ENCODE results near the gene TNK2.

TNK2 gene

DNA sequence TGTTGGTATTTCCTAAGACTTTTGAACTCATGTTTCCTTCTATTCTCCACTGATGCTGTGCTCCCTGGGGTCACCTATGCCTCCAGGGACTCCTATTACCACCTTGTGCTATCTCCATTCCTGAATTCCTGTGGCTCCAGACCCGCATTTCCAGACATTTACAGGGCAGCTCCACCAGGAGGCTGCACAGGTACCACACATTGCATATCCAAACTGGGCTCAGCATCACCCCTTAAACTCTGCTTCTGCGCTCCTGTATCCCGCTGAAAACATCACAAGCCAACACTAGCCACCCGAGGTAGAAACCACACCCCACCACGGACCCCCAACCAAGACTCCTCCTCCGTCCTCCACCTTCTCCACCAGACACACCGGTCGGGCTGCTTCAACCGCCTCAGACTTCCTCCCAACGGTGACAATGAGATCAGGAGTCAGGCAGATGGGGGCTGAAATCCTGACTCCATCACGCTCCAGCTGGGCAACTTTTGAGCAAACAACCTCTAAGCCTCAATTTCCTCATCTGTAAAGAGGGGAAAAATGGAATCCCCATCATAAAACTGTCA lies 10.4 kb downstream of the TNK2 start:
- DNase-seq = no peak

GRCh38 chr3:195897081-195897852 lies 11.1 kb downstream of the TNK2 start:
- no peak for DNase-seq

DNA sequence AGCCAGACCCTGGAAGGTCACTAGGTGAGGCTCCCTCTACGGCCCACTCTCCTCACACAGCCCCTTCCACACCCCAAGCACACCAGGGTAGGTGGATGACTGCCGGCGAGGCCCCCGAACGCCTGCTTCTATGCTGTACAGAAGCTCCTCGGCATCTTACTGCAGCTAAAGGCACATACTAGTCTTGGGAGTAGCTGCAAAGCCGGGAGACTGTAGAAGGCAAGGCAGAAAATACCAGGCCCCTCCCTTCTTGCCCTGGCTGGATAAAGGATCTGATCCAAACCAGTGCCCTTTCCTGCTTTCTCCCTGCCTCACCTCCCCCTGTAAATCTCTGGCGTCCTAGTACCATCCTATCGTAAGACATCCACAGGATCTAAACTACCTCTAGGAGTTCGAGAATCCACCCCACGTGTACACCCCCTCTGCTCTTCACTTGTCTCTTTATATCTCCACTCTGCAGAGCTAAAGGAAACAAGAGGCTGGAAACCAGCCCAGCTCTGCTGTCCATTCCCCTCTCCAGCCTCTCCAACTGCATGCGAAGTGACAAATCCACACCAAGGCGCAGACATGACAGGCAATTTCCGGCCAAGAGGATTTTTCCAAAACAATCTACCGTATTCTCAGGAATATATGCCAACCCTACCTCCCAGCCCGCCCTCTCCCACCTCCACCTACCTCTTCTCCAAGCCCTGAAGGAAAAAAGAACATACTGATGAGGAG lies 11.8 kb downstream of the TNK2 start:
- DNase-seq = no peak

DNA sequence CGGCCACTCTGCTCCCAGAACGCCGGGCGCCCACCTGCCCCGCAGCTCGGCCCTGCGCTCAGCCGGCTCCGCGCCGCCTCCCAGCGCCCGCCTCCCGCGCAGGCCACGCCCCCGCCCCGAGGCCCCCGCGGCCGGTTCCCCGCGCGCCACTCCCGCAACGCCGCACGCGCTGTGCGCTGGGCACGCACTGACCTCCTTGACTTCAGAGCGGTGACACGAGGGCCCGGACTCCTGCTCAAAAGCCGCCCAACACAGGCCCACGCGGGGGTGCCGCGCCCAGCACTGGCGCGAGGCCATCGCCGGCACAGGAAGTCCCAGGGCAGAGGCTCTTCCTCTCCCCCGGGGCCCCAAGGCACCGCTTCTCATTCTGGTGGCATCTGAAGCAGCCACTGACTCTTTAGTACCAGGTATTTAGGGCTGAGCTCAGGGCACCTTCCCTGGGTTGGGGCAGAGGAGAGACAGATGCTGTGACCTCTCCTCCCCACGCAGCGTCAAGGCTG lies 12.4 kb downstream of the TNK2 start:
- peak; percentile 60 for DNase-seq

GRCh38 chr3:195895078-195895860 lies 13.1 kb downstream of the TNK2 start:
- DNase-seq = peak; percentile 72

DNA sequence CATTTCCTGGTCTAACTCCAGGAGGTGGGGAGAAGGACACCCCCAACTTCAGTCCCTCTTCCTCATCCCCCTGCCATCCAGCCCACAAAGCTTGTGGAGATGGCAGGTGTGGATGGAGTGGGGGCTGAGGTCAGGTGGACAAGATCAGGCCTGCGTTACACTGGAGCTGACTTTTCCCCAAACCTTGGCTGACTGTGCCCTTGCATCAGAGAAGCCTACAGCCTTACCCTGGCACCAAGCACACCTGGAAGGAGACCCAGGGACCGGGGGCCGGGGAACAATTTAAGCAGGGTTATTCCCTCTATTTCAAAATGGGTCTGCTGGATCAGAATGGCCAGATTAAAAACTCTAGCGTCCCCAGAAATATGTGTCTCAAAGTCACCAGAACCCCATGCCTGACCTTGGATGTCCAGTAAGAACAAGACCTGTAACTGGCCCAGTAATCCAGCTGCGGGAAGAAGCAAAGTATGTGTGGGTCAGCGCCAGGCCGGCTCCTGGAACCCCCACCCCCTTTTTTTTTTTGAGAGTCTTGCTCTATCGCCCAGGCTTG lies 14.4 kb downstream of the TNK2 start:
- no peak for DNase-seq

- DNase-seq = no peak
Observed at GRCh38 chr3:195893516-195893915, 14.8 kb downstream of the TNK2 start.

- no peak for DNase-seq
Observed at GRCh38 chr3:195893044-195893395, 15.3 kb downstream of the TNK2 start.

DNA sequence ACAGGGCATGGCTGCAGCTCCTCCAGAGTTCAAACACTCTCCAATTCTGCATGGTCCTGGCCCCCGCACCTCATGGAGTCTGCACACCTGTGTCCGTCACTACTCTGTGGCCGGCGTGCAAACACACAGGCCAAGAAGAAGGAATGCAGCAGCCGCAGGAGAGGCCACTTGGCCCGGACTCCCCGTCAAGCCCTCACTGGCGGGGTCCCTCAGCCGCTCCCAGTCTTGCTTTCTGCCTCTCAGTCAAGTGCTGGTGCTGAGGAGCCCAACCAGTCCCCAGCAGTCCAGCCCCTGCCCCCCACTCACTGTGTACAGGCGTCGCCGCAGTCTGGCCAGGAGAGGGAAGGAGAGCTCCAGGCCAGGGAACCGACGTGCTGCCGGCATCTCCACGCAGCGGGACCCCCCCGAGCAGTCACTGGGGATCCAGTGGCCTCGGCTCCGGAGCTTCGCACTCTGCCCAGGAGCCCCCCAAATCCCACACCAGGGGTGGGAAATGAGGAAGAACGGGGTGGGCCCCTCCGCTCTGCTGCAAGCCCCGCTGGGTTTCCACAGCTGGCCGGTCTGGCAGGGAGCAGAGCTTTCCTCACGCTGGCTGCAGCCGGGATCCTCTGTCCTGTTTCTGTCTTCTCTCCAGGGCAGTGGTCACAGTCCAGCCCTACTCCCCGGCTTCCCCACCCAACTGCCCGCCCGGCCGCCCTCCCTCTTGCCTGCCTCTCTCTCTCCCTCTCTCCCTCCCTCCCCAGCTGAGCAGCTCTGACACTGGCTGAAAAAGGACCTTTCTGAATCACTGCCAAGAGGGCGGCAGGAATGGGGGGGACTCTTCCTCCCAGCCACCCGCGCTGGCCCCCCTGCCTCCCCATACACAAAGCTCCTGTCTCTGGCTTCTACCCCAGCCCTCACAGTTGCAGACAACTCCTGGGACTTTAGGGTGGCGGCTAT lies 16.0 kb downstream of the TNK2 start:
- no peak for DNase-seq

- DNase-seq = no peak
Observed at GRCh38 chr3:195891431-195892104, 16.8 kb downstream of the TNK2 start.

- DNase-seq = no peak
Observed at GRCh38 chr3:195889870-195890295, 18.5 kb downstream of the TNK2 start.

GRCh38 chr3:195888981-195889869 lies 19.1 kb downstream of the TNK2 start:
- no peak for DNase-seq

- no peak for DNase-seq
Observed at GRCh38 chr3:195888311-195888761, 20.0 kb downstream of the TNK2 start.

DNA sequence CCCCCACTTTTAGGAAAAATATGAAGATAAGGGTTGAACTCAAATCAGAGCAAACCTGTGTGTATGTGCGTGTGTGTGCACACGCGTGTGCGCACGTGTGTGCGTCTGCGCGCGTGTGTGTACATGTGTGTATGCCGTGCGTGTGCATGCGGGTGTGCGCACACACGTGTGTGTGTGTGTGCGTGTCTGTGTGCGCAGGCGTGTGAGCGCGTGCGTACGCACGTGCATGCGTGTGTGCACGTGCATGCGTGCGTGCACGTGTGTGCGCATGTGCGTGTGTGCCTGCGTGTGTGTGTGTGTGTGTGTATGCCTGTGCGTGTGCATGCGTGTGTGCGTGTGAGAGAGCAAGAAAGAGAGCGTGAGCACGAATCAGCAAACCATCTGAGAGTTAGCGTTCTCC lies 20.7 kb downstream of the TNK2 start:
- no peak for DNase-seq

GRCh38 chr3:195886181-195887141 lies 21.9 kb downstream of the TNK2 start:
- no peak for DNase-seq

GRCh38 chr3:195885036-195885891 lies 23.1 kb downstream of the TNK2 start:
- no peak for DNase-seq

DNA sequence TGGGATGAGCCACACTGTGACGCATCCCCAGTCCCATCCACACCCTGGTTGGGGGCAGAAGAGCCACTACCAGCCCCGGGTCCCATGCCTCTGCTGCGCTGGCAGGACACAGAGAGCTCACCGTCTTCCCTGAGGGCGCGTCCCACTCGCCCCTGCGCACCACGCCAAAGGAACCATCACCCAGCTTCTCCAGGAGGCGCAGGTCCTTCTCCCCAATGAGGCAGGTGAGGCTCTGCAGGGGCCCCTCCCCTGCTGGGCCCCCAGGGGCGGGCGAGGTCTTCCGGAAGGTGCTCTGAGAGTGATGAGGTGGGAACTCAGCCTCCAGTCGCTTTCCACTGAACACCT lies 23.7 kb downstream of the TNK2 start:
- DNase-seq = no peak

- DNase-seq = no peak
Observed at GRCh38 chr3:195883801-195884200, 24.6 kb downstream of the TNK2 start.

Data from stimulated activated CD4-positive, alpha-beta T cell treated with anti-CD3 and anti-CD28 coated beads, Interleukin-1b, Interleukin-23, amount 100 ng/mL, for 48 hours (primary cell).